GM10266 (cell line): ENCODE measurements around the gene SYNGR1.

Experiments used
- DNase-seq: peaks from one replicate; pipeline ENCODE4 v3.0.0; 2012; ENCODE audit errors: extremely low spot score
- TF ChIP-seq, protein P1 (sequence below): IDR thresholded peaks from 2 replicates; pipeline ENCODE4 v1.5.1; 2012; ENCODE audit warnings: mild to moderate bottlenecking, low read depth; ENCODE audit not compliant: control insufficient read depth, insufficient read depth; ENCODE audit errors: missing control alignments

Gene SYNGR1

GRCh38 chr22:39345231-39345630 is 4.6 kb upstream of the SYNGR1 start:
- TF ChIP-seq, protein P1, sequence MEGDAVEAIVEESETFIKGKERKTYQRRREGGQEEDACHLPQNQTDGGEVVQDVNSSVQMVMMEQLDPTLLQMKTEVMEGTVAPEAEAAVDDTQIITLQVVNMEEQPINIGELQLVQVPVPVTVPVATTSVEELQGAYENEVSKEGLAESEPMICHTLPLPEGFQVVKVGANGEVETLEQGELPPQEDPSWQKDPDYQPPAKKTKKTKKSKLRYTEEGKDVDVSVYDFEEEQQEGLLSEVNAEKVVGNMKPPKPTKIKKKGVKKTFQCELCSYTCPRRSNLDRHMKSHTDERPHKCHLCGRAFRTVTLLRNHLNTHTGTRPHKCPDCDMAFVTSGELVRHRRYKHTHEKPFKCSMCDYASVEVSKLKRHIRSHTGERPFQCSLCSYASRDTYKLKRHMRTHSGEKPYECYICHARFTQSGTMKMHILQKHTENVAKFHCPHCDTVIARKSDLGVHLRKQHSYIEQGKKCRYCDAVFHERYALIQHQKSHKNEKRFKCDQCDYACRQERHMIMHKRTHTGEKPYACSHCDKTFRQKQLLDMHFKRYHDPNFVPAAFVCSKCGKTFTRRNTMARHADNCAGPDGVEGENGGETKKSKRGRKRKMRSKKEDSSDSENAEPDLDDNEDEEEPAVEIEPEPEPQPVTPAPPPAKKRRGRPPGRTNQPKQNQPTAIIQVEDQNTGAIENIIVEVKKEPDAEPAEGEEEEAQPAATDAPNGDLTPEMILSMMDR, result no peak

GRCh38 chr22:39348909-39349505 is 784 bp upstream of the SYNGR1 start:
- TF ChIP-seq, protein P1, result no peak
- DNase-seq, result no peak

More at GRCh38 chr22:39345231-39345630, 4.6 kb upstream of the SYNGR1 start:
- no peak for DNase-seq

DNA sequence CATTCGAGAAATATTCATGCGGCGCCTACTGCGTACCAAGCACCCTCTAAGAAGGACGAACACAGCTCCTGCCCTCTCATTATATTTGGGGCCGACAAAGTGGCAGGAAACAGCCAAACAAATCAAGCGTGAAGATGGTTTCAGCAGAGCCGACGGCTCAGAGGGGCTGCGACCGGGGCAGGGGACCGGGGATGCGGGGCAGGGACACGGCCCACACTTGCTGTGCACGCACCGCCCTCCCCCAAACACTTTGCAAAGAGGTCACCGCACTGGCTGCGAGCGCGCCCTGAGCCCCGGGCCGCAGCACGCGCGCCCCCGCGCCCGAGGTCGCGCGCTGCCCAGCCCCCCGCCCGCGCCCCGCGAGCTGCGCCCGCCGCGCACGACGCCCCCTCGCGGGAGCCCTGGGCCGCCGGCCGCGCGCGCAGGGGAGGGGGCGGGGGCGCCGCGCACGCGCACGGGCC is 255 bp upstream of the SYNGR1 start:
- TF ChIP-seq, protein P1, result peak; percentile 36
- DNase-seq, result peak; percentile 82

DNA sequence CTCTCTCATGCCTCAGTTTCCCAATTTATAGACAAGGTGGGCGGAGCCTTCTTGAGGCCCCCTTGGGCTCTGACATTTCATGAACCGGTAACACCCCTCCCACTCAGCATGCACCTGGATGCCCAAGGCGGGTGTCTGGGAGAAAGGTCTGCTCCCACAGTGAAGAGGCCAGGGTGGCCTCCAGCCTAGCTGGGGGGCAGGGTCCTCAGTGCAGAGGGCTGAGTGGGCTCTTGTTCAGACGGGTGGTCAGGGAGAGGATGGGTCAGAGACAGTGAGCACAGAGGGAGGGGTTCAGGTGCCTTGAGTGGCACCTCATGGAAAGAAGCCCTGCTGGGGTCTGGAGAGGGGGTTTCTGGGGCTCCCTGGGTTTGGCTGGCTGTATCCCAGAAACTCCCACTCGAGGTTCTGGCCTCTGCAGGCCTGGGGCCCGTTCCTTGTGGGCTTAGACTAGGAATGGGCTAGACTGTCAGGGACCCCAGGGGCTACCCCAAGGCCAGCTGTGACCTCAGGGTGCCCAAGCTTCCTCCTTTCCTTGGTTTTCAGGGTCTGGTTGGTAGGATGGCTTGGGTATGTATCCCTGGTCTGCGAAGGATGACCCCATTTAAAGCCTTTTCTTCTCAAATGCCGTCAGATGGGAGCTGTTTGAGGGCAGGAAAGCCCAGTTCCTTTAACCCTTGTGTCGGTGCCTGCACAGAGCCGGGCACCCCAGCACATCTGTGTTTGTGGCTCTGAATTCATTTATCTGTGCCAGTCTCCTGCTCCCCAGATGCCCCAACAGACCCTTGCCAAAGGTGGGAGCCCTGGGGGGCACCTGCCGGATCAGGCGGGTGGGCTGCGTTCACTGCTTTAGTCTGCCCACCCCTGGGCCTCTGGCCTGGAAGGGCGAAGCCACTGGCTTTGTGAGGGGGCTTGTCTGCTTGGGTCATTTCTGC is 1.2 kb downstream of the SYNGR1 start:
- DNase-seq, result no peak
- TF ChIP-seq, protein P1, result no peak

DNA sequence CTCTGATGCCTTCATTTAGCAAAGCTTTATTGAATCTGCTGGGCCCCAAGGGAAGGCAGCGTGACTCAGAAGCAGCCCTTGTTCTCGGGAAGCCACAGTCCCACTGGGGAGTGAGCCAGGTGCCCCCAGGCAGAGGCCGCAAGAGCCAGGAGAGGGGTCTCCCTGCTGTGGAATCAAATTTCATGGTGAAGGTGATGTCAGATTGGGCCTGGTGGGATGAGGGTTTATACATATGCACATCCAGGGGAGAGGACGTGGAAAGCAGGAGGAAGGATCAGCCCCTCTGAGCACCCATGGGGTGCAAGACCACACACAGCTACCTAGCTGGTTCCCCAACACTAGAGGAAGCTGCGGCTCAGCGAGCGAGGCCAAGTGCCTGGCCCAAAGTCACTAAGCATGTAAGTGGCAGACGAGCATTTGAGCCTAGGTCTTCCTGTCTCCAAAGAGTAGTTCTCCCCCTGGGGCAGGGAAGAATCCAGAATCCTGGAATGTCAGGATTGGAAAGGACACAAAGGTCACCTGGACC is 2.0 kb downstream of the SYNGR1 start:
- DNase-seq, result no peak
- TF ChIP-seq, protein P1, result no peak

DNA sequence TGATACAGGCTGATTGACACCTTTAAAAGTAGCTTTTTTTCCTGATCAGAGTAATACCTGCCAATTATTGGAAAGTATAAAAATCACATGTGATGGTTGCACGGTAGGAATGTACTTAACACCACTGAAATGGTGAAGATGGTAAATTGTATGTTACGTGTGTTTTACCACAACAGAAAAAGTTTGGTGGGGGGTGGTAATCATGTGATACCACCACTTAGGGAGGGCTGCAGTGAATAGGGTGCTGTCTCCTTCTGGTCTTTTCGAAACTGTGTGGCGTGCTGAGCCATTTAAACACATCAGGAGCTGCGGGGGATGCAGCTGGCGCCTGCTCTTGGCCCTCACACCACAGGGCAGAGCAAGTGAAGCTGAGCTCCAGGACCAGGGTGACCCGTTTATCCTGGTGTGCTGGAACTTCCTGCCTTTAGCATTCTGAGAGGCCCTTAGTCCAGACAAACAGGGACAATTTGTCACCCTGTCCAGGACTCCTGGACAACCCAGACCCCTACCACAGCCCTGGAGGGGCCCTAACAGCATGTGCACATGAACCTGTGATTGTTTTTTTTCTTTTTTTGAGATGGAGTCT is 2.6 kb downstream of the SYNGR1 start:
- DNase-seq, result no peak
- TF ChIP-seq, protein P1, result no peak
